Ovary (tissue), 9 donors: ENCODE measurements around the gene ASIP. TPM values are rescaled to one million over a fixed set of nuclear protein-coding genes. Genes with fewer than 3 reads are reported as not detected.

ENCODE experiments used
- DNase-seq, 5 donors: peaks; one replicate each; pipeline ENCODE4 v3.0.0-alpha.2; 2019 to 2020
- H3K27ac ChIP-seq, 2 donors: fragments of 200-600 bp; one replicate each; pipeline versions ENCODE4 v1.5.1 to v1.8.0; 2019 to 2022
- H3K27me3 ChIP-seq: fragments of 200-600 bp; one replicate; pipeline ENCODE4 v1.8.0; 2022
- H3K36me3 ChIP-seq: fragments of 200-600 bp; sonication (generic); one replicate; pipeline ENCODE4 v1.5.1; 2019
- H3K4me1 ChIP-seq: one replicate; pipeline ENCODE4 v1.8.1; 2013; ENCODE audit warnings: mild to moderate bottlenecking, moderate library complexity; ENCODE audit not compliant: insufficient read depth
- H3K4me3 ChIP-seq: fragments of 200-600 bp; sonication (generic); one replicate; pipeline ENCODE4 v1.5.1; 2017
- H3K9me3 ChIP-seq, 2 donors: fragments of 200-600 bp in 1 of 2; sonication (generic) in 1 of 2; one replicate each; pipeline versions ENCODE4 v1.5.1 to v1.8.1; 2013 to 2019; ENCODE audit warnings: mild to moderate bottlenecking in 1 of 2, moderate library complexity in 1 of 2
- CTCF ChIP-seq, 3 donors: fragments of 450-650 bp in 2 of 3; fragments of 200-600 bp in 1 of 3; IDR thresholded peaks; one replicate each; pipeline versions ENCODE4 v1.5.1 to v1.8.0; 2016 to 2022; ENCODE audit warnings: antibody characterized with exemption in 3 of 3, mild to moderate bottlenecking in 1 of 3
- EP300 ChIP-seq: sonication (generic); formaldehyde crosslinking; IDR thresholded peaks from one replicate; pipeline ENCODE4 v1.6.1; 2017; ENCODE audit warnings: antibody characterized with exemption
- POLR2A ChIP-seq: fragments of 450-650 bp; IDR thresholded peaks from one replicate; pipeline ENCODE4 v1.6.1; 2017; ENCODE audit warnings: antibody characterized with exemption, mild to moderate bottlenecking, moderate library complexity
- WGBS, 3 donors: extraction: QIAGEN DNeasy Blood & Tissue Kit in 1 of 3; methylation state at CpG; one replicate each; pipeline versions ENCODE4 v1.1.5 to v1.1.7; 2013 to 2017; 5-methylcytosine and 5-hydroxymethylcytosine counted together
- intact Hi-C, 4 donors: fragments of 100-400 bp; cut with DNase I; formaldehyde crosslinking; loops; one replicate each; pipeline versions ENCODE4 v1.11.0 to v1.15.1; 2022 to 2023
- polyA plus RNA-seq, 2 donors: library from polyadenylated mRNA; stranded (reverse); fragments of 200-250 nt in 1 of 2; fragments of 350-450 nt in 1 of 2; fragmentation: Illumina TruSeq in 1 of 2; extraction: RNeasy Lipid Tissue Mini Kit (QIAGEN cat#74804) in 1 of 2; gene quantifications; one replicate each; pipeline ENCODE4 v1.2.3, GENCODE V29; 2013 to 2014
- total RNA-seq, 7 donors: library from RNA; depleted of rRNA in 2 of 7; stranded (reverse); fragments of >200 nt in 2 of 7; fragmentation: NEBNext Ultra II Directional in 3 of 7; extraction: Animal tissue kit (Norgen Biotek cat#: 25700) in 3 of 7; gene quantifications; one replicate each; pipeline versions ENCODE4 v1.1.0 to v1.2.4, GENCODE V29; 2016 to 2023
- donor health status: DM: no; HTN: no; CAD: no; lungs with moderate emphysema.
- donor health status: DM: no; HTN: no; CAD: no.
- donor health status: Bipolar disorder and iron deficiency.
- donor health status: DM: yes; HTN: yes; CAD: no.
- donor health status: DM: no; HTN: no; CAD: no.
- donor health status: DM: yes; HTN: yes; CAD: no.

The ASIP gene
- total and polyA plus RNA-seq, 9 donors, result 0.37 to 57.1 (median 22.5) TPM

GRCh38 chr20:34268851-34269636 lies 27.8 kb downstream of the ASIP start:
- no peak for TF ChIP-seq POLR2A
- TF ChIP-seq CTCF (IDR thresholded peaks at IDR 0.05), result no peak
- TF ChIP-seq EP300, result no peak
- peak; percentile 44 to 73 (median 63) for DNase-seq
- Histone ChIP-seq H3K27me3 (no peaks in the 10 kb centered on the region), H3K36me3 (no peaks in the 10 kb centered on the region), H3K4me1 (peaks cover 3% of the 10 kb centered on the region), H3K9me3 (no peaks in the 10 kb centered on the region), H3K27ac (peak overlapping the region; percentile 58 to 62), H3K4me3 (peak overlapping the region; percentile 35)
- intact Hi-C loops, result no loop called here
- 4 to 9% (median 9%) methylated on average over 44 to 58 of the region's 58 CpGs for WGBS, 3 donors

GRCh38 chr20:34269996-34270627 lies 28.9 kb downstream of the ASIP start:
- Histone ChIP-seq H3K27ac (peak overlapping the region; percentile 58 to 62), H3K27me3 (no peaks in the 10 kb centered on the region), H3K9me3 (no peaks in the 10 kb centered on the region), H3K4me3 (no peak overlapping the region), H3K36me3 (no peaks in the 10 kb centered on the region), H3K4me1 (peaks cover 2% of the 10 kb centered on the region)
- DNase-seq, result peak in 4 of 5 donors; percentile 64 to 91 (median 80)
- intact Hi-C loops, result no loop called here
- 45 to 55% (median 51%) methylated on average over 9 of the region's 9 CpGs for WGBS, 3 donors
- TF ChIP-seq EP300 (no peak), POLR2A (peak; percentile 29), CTCF (IDR thresholded peaks at IDR 0.05) (no peak)

- H3K4me1 ChIP-seq, result peaks cover 2% of the 10 kb centered on the region
- no peaks in the 10 kb centered on the region for H3K27me3 ChIP-seq
- H3K36me3 ChIP-seq, result no peaks in the 10 kb centered on the region
- WGBS, 3 donors, result 46 to 69% (median 60%) methylated on average over 2 of the region's 2 CpGs
- H3K4me3 ChIP-seq, result no peak overlapping the region
- TF ChIP-seq POLR2A (no peak), CTCF (IDR thresholded peaks at IDR 0.05) (no peak), EP300 (no peak)
- H3K9me3 ChIP-seq, result no peaks in the 10 kb centered on the region
- DNase-seq, result no peak
- intact Hi-C loops, result no loop called here
- H3K27ac ChIP-seq, result no peak overlapping the region
Measured at GRCh38 chr20:34271956-34272355, 30.7 kb downstream of the ASIP start.

- no peaks in the 10 kb centered on the region for H3K36me3 ChIP-seq
Measured at GRCh38 chr20:34274694-34275093, 33.5 kb downstream of the ASIP start.

More at GRCh38 chr20:34274694-34275093, 33.5 kb downstream of the ASIP start:
- no peaks in the 10 kb centered on the region for H3K9me3 ChIP-seq
- H3K4me3 ChIP-seq, result no peak overlapping the region
- H3K4me1 ChIP-seq, result peaks cover 2% of the 10 kb centered on the region
- intact Hi-C loops, result no loop called here
- no peak overlapping the region for H3K27ac ChIP-seq
- DNase-seq, result peak in 1 of 5 donors; percentile 45
- TF ChIP-seq CTCF (IDR thresholded peaks at IDR 0.05) (no peak), POLR2A (no peak), EP300 (no peak)
- 87 to 89% (median 87%) methylated on average over 7 of the region's 7 CpGs for WGBS, 3 donors
- no peaks in the 10 kb centered on the region for H3K27me3 ChIP-seq
